Measurements from ENCODE around the gene QRFP.

DNA sequence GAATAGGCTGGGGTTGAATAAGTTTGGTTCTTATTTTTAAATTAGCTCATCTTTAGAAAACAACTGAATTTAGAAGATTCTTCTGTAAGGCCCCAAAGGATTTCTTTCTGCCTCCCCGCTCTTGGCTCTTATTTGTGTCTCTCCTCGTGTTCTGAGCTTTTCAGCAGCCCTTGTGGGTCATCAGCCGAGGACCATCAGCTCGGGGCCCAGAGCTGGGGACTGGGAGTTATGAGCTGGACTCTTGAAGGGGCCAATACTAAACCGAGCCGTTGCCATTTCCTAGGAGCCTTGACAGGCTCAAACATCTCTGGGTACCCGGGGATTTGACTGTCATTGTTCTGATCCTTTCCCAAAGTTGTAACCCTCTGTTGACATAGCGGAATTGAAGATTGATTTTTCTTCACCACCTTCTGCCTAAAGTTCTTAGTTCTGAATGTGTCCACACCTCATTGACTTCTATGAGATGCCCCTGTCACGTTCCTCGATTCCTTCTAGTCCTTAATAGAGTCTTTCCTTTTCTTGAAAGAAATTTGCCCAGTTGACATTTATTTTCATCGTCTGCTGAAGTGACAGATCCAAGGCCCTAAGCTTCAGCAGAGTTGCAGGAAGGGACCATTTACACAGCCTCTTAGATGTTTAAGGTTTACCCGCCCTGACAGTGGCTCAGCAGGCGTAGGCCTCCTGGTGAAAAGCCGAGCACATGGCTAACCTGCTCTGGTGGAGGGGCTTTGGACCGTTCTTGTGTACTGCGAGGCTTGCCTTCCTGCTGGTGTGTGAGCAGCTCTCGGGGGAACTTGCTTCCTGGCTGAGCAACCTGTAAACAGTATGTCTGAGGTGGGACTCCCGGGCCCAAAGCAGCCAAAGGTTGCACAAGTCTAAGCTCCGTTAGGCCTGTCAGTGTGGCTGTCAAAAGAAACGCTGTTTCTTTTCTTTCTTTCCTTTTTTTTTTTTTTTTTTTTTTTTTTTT, 37.6 kb downstream of the QRFP start:
- TF ChIP-seq MAX (IDR thresholded peaks at IDR 0.05) (no peak), CREB1 (IDR thresholded peaks at IDR 0.05; ENCODE audit: low read depth) (no peak), RAD21 (IDR thresholded peaks at IDR 0.05; ENCODE audit: low read depth) (no peak), ZBTB7A (IDR thresholded peaks at IDR 0.05; ENCODE audit: low read depth) (no peak), REST (IDR thresholded peaks at IDR 0.05; ENCODE audit: low read depth) (no peak), EGR1 (IDR thresholded peaks at IDR 0.05) (no peak)
